Activated CD8-positive, alpha-beta T cell treated with anti-CD3 and anti-CD28 coated beads for 36 hours (primary cell): Measurements from ENCODE around the gene PLAAT4. TPM values are rescaled to one million over a fixed set of nuclear protein-coding genes. Genes with fewer than 3 reads are reported as not detected.
"Not testable (repeated sequence)": the region's sequence is repeated elsewhere in the genome, so short reads cannot be mapped to it uniquely, and the experiment has no call there.

ENCODE experiments used
- ATAC-seq: fragments of 200-7000 bp; cut with Tn5 transposase; one replicate; pipeline ENCODE4 v1.10.0; 2021; ENCODE audit warnings: mild to moderate bottlenecking, moderate library complexity
- CTCF ChIA-PET: fragments of 350-600 bp; sonication (Branson Sonifier 250); formaldehyde crosslinking; loops from one replicate; lab custom pipeline; 2021; ENCODE audit warnings: antibody characterized with exemption; lab: Charles Lee
- POLR2A ChIA-PET: fragments of 350-600 bp; sonication (Branson Sonifier 250); formaldehyde crosslinking; loops from one replicate; lab custom pipeline; 2021; ENCODE audit warnings: antibody characterized with exemption; lab: Charles Lee
- DNase-seq: peaks from one replicate; pipeline ENCODE4 v3.0.0-alpha.2; 2020
- H3K27ac Mint-ChIP-seq: one replicate; pipeline ENCODE4 v1.8.0; 2021; ENCODE audit warnings: mild to moderate bottlenecking, mixed read lengths
- H3K27me3 Mint-ChIP-seq: one replicate; pipeline ENCODE4 v1.8.0; 2021; ENCODE audit warnings: mixed read lengths
- H3K36me3 Mint-ChIP-seq: one replicate; pipeline ENCODE4 v1.8.0; 2021; ENCODE audit warnings: low read depth, mixed read lengths
- H3K4me1 Mint-ChIP-seq: one replicate; pipeline ENCODE4 v1.8.0; 2021; ENCODE audit warnings: low read depth, mixed read lengths
- H3K4me3 Mint-ChIP-seq: one replicate; pipeline ENCODE4 v1.8.0; 2021; ENCODE audit warnings: mild to moderate bottlenecking, moderate library complexity, mixed read lengths
- H3K9me3 Mint-ChIP-seq: one replicate; pipeline ENCODE4 v1.8.0; 2021; ENCODE audit warnings: mixed read lengths
- CTCF ChIP-seq: fragments of 200-600 bp; IDR thresholded peaks from one replicate; pipeline ENCODE4 v1.8.0; 2022; ENCODE audit warnings: antibody characterized with exemption, mild to moderate bottlenecking
- intact Hi-C: fragments of 100-400 bp; cut with micrococcal nuclease; formaldehyde crosslinking; loops from one replicate; pipeline ENCODE4 v1.10.0; 2022
- total RNA-seq, 2 experiments: library from RNA; stranded (reverse); gene quantifications; one replicate each; pipeline ENCODE4 v1.2.3, GENCODE V29; 2021

Gene PLAAT4
- total RNA-seq, 2 experiments from 2014 or later: 24.1 to 26.2 TPM

GRCh38 chr11:63535734-63536133 is 874 bp upstream of the PLAAT4 start:
- Mint-ChIP-seq H3K4me3 (peak overlapping the region; percentile 80), H3K27me3 (no peaks in the 10 kb centered on the region), H3K4me1 (peaks cover 81% of the 10 kb centered on the region), H3K27ac (peak overlapping the region; percentile 87), H3K36me3 (no peaks in the 10 kb centered on the region), H3K9me3 (no peaks in the 10 kb centered on the region)
- peak; percentile 46 for ATAC-seq
- DNase-seq: peak; percentile 74
- ChIA-PET CTCF (interaction anchor here (1.7 to 2.9 kb wide), 4 partner anchors 10 to 57 kb away, joined by 7 read pairs; partner anchors contain the start of gene PLAAT2), POLR2A (interaction anchor here (0.8 to 6.4 kb wide), 7 partner anchors 10 to 565 kb away, joined by 3 to 107 read pairs (median 5); partner anchors contain the start of genes ATL3 and PLAAT2)
- intact Hi-C loops: no loop called here
- TF ChIP-seq CTCF: no peak

DNA sequence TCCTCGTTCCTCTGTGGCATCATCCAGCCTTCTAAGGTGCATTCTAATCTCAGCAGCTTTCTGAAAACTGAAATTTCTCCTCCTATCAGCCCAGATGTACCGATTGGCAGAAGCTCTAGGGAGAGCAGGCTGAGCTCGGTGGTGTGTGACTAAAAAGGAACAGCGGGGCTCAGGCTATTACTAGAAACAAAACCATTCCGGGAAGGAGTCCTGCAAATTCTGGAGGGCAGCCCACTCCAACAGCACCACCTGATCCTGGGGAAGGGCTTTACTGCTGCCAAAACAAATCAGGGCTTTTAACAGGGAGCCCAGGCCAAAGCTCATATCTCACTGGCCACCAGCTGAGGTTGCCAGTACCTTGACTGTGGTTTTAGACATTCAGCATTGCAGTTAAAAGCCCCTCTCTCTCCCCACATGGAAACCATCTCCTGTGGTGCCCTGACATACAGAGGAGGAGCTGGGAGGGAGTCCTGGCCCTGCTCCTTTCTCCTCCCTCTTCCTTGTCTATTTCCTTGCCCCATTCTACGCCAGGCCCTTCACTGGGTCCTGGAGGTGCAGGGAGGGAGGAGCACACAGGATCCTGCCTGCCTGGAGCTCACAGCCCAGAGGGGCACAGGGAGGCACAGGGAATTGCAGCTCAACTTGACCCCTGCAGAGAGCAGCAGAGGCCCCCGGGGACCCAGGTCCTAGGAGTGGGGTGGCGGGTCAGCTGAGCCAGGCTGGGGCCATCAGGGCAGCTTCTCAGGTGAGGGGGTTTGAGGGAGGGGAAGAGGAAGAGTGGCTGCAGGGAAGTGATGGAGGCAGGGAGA is 889 bp downstream of the PLAAT4 start:
- no peak for TF ChIP-seq CTCF
- Mint-ChIP-seq H3K27me3 (no peaks in the 10 kb centered on the region), H3K36me3 (no peaks in the 10 kb centered on the region), H3K4me3 (peak overlapping the region; percentile 80), H3K9me3 (no peaks in the 10 kb centered on the region), H3K4me1 (peaks cover 76% of the 10 kb centered on the region), H3K27ac (peak overlapping the region; percentile 87)
- DNase-seq: no peak
- intact Hi-C loops: no loop called here
- ChIA-PET POLR2A (interaction anchor here (0.6 to 6.4 kb wide), 6 partner anchors 8 to 1721 kb away, joined by 3 to 107 read pairs (median 14); partner anchors contain the start of gene PLAAT2), CTCF (interaction anchor here (1.1 to 2.9 kb wide), 7 partner anchors 8 to 201 kb away, joined by 4 to 7 read pairs (median 7); partner anchors contain the start of gene PLAAT2)
- peak; percentile 21 for ATAC-seq

DNA sequence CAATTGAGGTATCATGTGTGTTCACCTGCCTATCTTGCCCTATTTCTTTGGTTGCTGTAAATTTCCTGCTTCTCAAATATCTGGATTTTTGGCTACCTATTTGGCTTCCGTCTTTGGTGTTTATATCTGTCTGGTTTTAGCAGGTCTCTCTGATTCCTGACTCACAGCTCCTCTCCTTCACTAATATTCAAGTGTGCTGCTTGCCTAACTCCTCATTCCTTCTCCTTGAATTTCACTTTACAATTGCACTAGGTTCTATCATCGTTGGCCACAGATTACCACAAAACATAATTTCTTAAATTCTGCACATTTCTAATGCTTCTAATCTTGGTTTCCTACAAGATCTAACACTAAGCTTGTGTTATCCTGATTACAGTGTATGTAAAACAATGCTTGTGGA is 5.9 kb downstream of the PLAAT4 start:
- DNase-seq, H3K36me3 Mint-ChIP-seq, H3K4me3 Mint-ChIP-seq, H3K27me3 Mint-ChIP-seq, ATAC-seq, intact Hi-C loops, H3K9me3 Mint-ChIP-seq: not testable (repeated sequence)
- H3K27ac Mint-ChIP-seq: peak overlapping the region; percentile 25
- ChIA-PET POLR2A (interaction anchor here (2.8 kb wide), 1 partner anchor 9 kb away, joined by 13 read pairs; no protein-coding TSS in a partner anchor), CTCF (interaction anchor here (2.7 kb wide), 1 partner anchor 63 kb away, joined by 12 read pairs; no protein-coding TSS in a partner anchor)
- peaks cover 37% of the 10 kb centered on the region for H3K4me1 Mint-ChIP-seq

DNA sequence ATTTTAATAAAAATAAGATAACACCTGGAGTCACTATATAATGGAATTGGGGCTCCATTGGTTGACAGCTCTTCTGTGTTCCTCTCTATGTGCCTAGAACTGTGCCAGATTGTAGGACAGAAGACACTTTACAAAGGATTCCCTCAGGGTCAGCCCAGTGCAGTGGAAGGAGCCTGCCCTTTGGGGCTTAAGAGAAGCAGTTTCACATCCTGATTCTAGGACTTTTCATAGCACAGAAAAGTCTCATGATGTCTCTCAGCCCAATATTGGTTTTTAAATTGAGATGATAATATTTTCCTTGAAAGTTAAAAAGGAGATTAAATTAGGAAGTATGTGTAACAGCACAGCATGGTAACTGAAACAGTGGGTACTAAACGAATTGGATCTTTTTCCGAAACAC is 7.1 kb downstream of the PLAAT4 start:
- Mint-ChIP-seq H3K4me1 (peaks cover 26% of the 10 kb centered on the region), H3K27ac (no peak overlapping the region)
- CTCF ChIA-PET: interaction anchor here (1.4 to 2.7 kb wide), 2 partner anchors 10 to 64 kb away, joined by 4 to 12 read pairs; no protein-coding TSS in a partner anchor

More for the DNA sequence above, 7.1 kb downstream of the PLAAT4 start:
- POLR2A ChIA-PET: interaction anchor here (2.8 kb wide), 1 partner anchor 7 kb away, joined by 13 read pairs; no protein-coding TSS in a partner anchor
- no peaks in the 10 kb centered on the region for H3K36me3 Mint-ChIP-seq
- H3K9me3 Mint-ChIP-seq: no peaks in the 10 kb centered on the region
- ATAC-seq (no peak), DNase-seq (no peak)
- no peak overlapping the region for H3K4me3 Mint-ChIP-seq
- intact Hi-C loops: no loop called here
- no peaks in the 10 kb centered on the region for H3K27me3 Mint-ChIP-seq
- no peak for TF ChIP-seq CTCF
